SJCRH30 (cell line): Measurements from ENCODE around the gene CREB3L1. TPM values are rescaled to one million over a fixed set of nuclear protein-coding genes. Genes with fewer than 3 reads are reported as not detected.

ENCODE experiments used
- DNase-seq, 2 experiments: peaks; one replicate each; pipeline ENCODE4 v3.0.0-alpha.2; 2015 to 2020
- H3K27ac ChIP-seq: fragments of 250-450 bp; sonication (Bioruptor Pico); 2 replicates; pipeline ENCODE4 v1.5.1; 2020; ENCODE audit warnings: mild to moderate bottlenecking, moderate library complexity
- H3K27me3 ChIP-seq: fragments of 250-450 bp; sonication (Bioruptor Pico); 2 replicates; pipeline ENCODE4 v1.5.1; 2020; ENCODE audit warnings: mild to moderate bottlenecking, moderate library complexity
- H3K36me3 ChIP-seq: fragments of 250-450 bp; sonication (Bioruptor Pico); 2 replicates; pipeline ENCODE4 v1.5.1; 2020; ENCODE audit warnings: mild to moderate bottlenecking, moderate library complexity
- H3K4me1 ChIP-seq: fragments of 250-450 bp; sonication (Bioruptor Pico); 2 replicates; pipeline ENCODE4 v1.5.1; 2020; ENCODE audit warnings: mild to moderate bottlenecking, moderate library complexity
- H3K4me3 ChIP-seq: fragments of 250-450 bp; sonication (Bioruptor Pico); 2 replicates; pipeline ENCODE4 v1.5.1; 2020; ENCODE audit warnings: mild to moderate bottlenecking, moderate library complexity
- H3K9me3 ChIP-seq: fragments of 250-450 bp; sonication (Bioruptor Pico); replicated peaks from 2 replicates; pipeline ENCODE4 v1.5.1; 2020; ENCODE audit warnings: mild to moderate bottlenecking, moderate library complexity
- total RNA-seq: library from RNA; depleted of rRNA; stranded (reverse); fragments of >200 nt; shearing (Covaris generic); gene quantifications from 2 replicates; pipeline ENCODE4 v1.2.3, GENCODE V29; 2014

The CREB3L1 gene
- total RNA-seq, 1 experiment from 2014 or later: 0.34 TPM

GRCh38 chr11:46304605-46305179 is 27.2 kb downstream of the CREB3L1 start:
- H3K27me3 ChIP-seq: no peaks in the 10 kb centered on the region
- no peaks in the 10 kb centered on the region for H3K36me3 ChIP-seq
- no peaks in the 10 kb centered on the region for H3K4me1 ChIP-seq
- DNase-seq: no peak
- H3K4me3 ChIP-seq: no peak overlapping the region
- H3K27ac ChIP-seq: no peak overlapping the region
- H3K9me3 ChIP-seq: no peaks in the 10 kb centered on the region

- Histone ChIP-seq H3K4me1 (no peaks in the 10 kb centered on the region), H3K27ac (no peak overlapping the region), H3K9me3 (no peaks in the 10 kb centered on the region), H3K36me3 (no peaks in the 10 kb centered on the region), H3K27me3 (no peaks in the 10 kb centered on the region), H3K4me3 (no peak overlapping the region)
- DNase-seq: peak in 1 of 2 experiments; percentile 34
These were observed 27.8 kb downstream of the CREB3L1 start for GRCh38 chr11:46305295-46305694.

- H3K4me3 ChIP-seq: no peak overlapping the region
- DNase-seq: no peak
- H3K9me3 ChIP-seq: no peaks in the 10 kb centered on the region
- no peaks in the 10 kb centered on the region for H3K36me3 ChIP-seq
- H3K27me3 ChIP-seq: no peaks in the 10 kb centered on the region
- no peaks in the 10 kb centered on the region for H3K4me1 ChIP-seq
- no peak overlapping the region for H3K27ac ChIP-seq
These were observed 28.9 kb downstream of the CREB3L1 start for GRCh38 chr11:46306296-46306853.

- no peak overlapping the region for H3K4me3 ChIP-seq
- no peaks in the 10 kb centered on the region for H3K9me3 ChIP-seq
- H3K27me3 ChIP-seq: no peaks in the 10 kb centered on the region
- no peak for DNase-seq
- no peaks in the 10 kb centered on the region for H3K4me1 ChIP-seq
- no peaks in the 10 kb centered on the region for H3K36me3 ChIP-seq
- no peak overlapping the region for H3K27ac ChIP-seq
These were observed 29.9 kb downstream of the CREB3L1 start for GRCh38 chr11:46307369-46307768.

- Histone ChIP-seq H3K36me3 (no peaks in the 10 kb centered on the region), H3K9me3 (no peaks in the 10 kb centered on the region), H3K27me3 (no peaks in the 10 kb centered on the region), H3K27ac (no peak overlapping the region), H3K4me1 (no peaks in the 10 kb centered on the region), H3K4me3 (no peak overlapping the region)
- no peak for DNase-seq
These were observed 30.4 kb downstream of the CREB3L1 start for GRCh38 chr11:46307785-46308341.

- H3K27me3 ChIP-seq: no peaks in the 10 kb centered on the region
- peak; percentile 73 to 77 for DNase-seq
- H3K27ac ChIP-seq: no peak overlapping the region
- H3K4me1 ChIP-seq: no peaks in the 10 kb centered on the region
- no peak overlapping the region for H3K4me3 ChIP-seq
- H3K36me3 ChIP-seq: no peaks in the 10 kb centered on the region
- no peaks in the 10 kb centered on the region for H3K9me3 ChIP-seq
These were observed 31.4 kb downstream of the CREB3L1 start for GRCh38 chr11:46308631-46309419.

GRCh38 chr11:46309814-46310259 is 32.4 kb downstream of the CREB3L1 start:
- no peaks in the 10 kb centered on the region for H3K27me3 ChIP-seq
- no peaks in the 10 kb centered on the region for H3K4me1 ChIP-seq
- H3K9me3 ChIP-seq: no peaks in the 10 kb centered on the region
- no peak for DNase-seq
- H3K36me3 ChIP-seq: no peaks in the 10 kb centered on the region
- H3K27ac ChIP-seq: no peak overlapping the region
- no peak overlapping the region for H3K4me3 ChIP-seq

- no peaks in the 10 kb centered on the region for H3K36me3 ChIP-seq
- no peaks in the 10 kb centered on the region for H3K4me1 ChIP-seq
- DNase-seq: peak; percentile 82 to 90
- H3K27me3 ChIP-seq: no peaks in the 10 kb centered on the region
- no peak overlapping the region for H3K4me3 ChIP-seq
- no peaks in the 10 kb centered on the region for H3K9me3 ChIP-seq
- H3K27ac ChIP-seq: no peak overlapping the region
These were observed 37.7 kb downstream of the CREB3L1 start for GRCh38 chr11:46315033-46315738.

GRCh38 chr11:46315783-46316563 is 38.5 kb downstream of the CREB3L1 start:
- Histone ChIP-seq H3K4me3 (no peak overlapping the region), H3K9me3 (no peaks in the 10 kb centered on the region), H3K4me1 (no peaks in the 10 kb centered on the region), H3K27ac (no peak overlapping the region), H3K27me3 (no peaks in the 10 kb centered on the region), H3K36me3 (no peaks in the 10 kb centered on the region)
- DNase-seq: no peak

GRCh38 chr11:46319074-46319453 is 41.6 kb downstream of the CREB3L1 start:
- DNase-seq: no peak
- Histone ChIP-seq H3K4me1 (no peaks in the 10 kb centered on the region), H3K27me3 (no peaks in the 10 kb centered on the region), H3K4me3 (no peak overlapping the region), H3K27ac (no peak overlapping the region), H3K9me3 (no peaks in the 10 kb centered on the region), H3K36me3 (no peaks in the 10 kb centered on the region)

- Histone ChIP-seq H3K4me1 (no peaks in the 10 kb centered on the region), H3K27ac (no peak overlapping the region), H3K27me3 (no peaks in the 10 kb centered on the region), H3K9me3 (no peaks in the 10 kb centered on the region), H3K36me3 (no peaks in the 10 kb centered on the region), H3K4me3 (no peak overlapping the region)
- DNase-seq: no peak
These were observed 44.3 kb downstream of the CREB3L1 start for GRCh38 chr11:46321757-46322156.

- Histone ChIP-seq H3K36me3 (no peaks in the 10 kb centered on the region), H3K4me3 (no peak overlapping the region), H3K9me3 (no peaks in the 10 kb centered on the region), H3K27ac (no peak overlapping the region), H3K27me3 (no peaks in the 10 kb centered on the region), H3K4me1 (no peaks in the 10 kb centered on the region)
- no peak for DNase-seq
These were observed 45.3 kb downstream of the CREB3L1 start for GRCh38 chr11:46322759-46323158.

GRCh38 chr11:46326813-46327416 is 49.5 kb downstream of the CREB3L1 start:
- Histone ChIP-seq H3K27me3 (no peaks in the 10 kb centered on the region; the same call in 1 of the 2 replicates), H3K27ac (no peak overlapping the region), H3K9me3 (no peaks in the 10 kb centered on the region), H3K4me1 (peaks cover 15% of the 10 kb centered on the region), H3K4me3 (no peak overlapping the region), H3K36me3 (no peaks in the 10 kb centered on the region)
- no peak for DNase-seq

GRCh38 chr11:46327829-46328228 is 50.4 kb downstream of the CREB3L1 start:
- Histone ChIP-seq H3K4me3 (no peak overlapping the region), H3K4me1 (peaks cover 15% of the 10 kb centered on the region), H3K36me3 (no peaks in the 10 kb centered on the region), H3K27me3 (peaks cover 4% of the 10 kb centered on the region; the same call in 1 of the 2 replicates), H3K9me3 (no peaks in the 10 kb centered on the region), H3K27ac (no peak overlapping the region)
- DNase-seq: no peak
